Measurements from ENCODE around the gene PTPRB.

DNA sequence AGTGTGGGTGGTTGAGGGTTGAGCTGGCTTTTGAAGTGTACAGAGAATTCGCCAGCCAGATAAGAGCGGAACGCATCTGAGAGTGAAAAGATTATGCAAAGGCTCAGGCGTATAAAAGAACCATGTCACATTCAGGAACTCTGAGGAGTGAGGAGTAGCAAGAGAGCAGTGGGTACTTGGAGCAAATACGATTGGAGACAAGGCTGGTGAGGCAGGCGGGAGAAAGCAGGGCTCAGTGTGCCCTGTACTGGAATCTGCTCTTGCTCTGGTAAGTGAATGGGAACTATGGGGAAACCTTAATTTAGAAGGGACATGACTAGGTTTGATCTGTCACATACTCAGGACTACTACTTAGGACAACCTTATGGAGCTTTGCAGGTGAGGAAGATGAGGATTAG, 87.0 kb downstream of the PTPRB start:
- TF ChIP-seq, protein P1, sequence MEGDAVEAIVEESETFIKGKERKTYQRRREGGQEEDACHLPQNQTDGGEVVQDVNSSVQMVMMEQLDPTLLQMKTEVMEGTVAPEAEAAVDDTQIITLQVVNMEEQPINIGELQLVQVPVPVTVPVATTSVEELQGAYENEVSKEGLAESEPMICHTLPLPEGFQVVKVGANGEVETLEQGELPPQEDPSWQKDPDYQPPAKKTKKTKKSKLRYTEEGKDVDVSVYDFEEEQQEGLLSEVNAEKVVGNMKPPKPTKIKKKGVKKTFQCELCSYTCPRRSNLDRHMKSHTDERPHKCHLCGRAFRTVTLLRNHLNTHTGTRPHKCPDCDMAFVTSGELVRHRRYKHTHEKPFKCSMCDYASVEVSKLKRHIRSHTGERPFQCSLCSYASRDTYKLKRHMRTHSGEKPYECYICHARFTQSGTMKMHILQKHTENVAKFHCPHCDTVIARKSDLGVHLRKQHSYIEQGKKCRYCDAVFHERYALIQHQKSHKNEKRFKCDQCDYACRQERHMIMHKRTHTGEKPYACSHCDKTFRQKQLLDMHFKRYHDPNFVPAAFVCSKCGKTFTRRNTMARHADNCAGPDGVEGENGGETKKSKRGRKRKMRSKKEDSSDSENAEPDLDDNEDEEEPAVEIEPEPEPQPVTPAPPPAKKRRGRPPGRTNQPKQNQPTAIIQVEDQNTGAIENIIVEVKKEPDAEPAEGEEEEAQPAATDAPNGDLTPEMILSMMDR (IDR thresholded peaks at IDR 0.05), result no peak
- TF ChIP-seq POLR2A (IDR thresholded peaks at IDR 0.05), result no peak

Measured in testis (tissue), 2 donors.